ENCODE measurements around the gene DNAAF1.
A peak's percentile ranks its signal among the peaks of the same experiment; 100 is the strongest.
"Not testable (repeated sequence)": the region's sequence is repeated elsewhere in the genome, so short reads cannot be mapped to it uniquely, and the experiment has no call there.

DNAAF1 gene

DNA sequence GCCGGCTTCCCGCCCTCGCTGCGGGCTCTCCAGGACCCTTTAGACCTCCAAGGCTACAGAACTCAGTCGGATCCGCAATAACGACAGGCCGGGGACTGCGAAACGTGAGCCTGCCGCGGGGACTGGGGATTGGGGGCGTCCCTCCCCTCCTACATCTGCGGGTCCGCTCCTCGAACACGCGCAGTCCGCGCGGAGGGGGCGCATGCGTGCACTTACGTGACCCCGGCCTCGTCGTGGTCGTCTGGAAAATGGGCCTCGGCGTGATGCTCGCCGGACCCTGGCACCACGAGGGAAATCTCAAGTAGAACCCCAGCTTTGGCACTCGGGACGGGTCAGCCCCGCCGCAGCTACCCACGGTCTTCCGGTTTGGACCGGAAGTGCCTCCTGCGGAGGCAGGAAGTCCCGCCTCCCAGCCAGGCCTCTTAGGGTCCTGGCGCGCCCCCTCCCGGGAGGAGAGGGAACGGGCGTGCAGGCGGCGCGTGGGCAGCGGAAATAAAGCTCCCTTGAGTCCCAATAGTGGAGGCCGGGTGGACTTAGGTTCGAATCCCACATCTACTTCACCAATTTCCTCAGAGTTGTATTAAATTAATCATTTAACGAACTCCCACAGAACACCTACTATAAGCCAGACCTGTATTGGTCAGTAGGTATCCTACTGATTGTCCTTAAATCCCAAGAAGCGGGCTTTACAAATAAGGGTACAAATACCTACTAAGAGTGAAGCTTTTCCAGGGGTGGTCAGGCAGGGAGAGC, 41.8 kb downstream of the DNAAF1 start, which contains the start of gene TAF1C:
Gene TAF1C (minus strand): TSS at position 373 of the 753 bp plus-strand sequence. CDS start 2,069 bp downstream, outside the sequence.
- peak; percentile 57 for DNase-seq

DNA sequence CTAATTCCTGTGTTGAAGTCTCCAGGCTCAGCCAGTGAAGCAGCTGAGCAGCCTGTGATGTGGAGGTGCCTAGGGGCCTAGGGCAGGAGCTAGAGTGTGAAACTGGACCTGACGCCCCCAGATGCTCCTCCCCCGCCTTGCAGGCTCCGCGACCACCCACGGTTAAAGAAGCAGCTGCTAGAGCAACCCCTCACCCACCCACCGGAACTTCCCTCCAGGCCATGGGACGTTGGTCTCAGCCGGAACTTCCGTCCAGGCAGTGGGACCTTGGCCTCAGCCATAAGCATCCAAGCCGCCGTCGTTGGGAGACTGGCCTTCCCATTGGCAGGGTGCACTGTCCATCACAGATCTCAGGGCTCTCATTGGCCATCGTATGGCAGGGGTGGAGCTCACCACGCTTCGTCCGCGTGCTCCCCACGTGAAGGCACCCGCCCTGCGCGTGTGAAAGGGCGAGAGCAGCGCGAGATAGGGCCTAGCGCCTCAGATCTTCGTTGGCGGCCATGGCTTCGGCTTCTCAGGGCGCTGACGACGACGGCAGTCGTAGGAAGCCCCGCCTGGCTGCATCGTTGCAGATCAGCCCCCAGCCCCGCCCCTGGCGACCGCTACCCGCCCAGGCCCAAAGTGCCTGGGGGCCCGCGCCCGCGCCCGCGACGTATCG, 45.8 kb downstream of the DNAAF1 start, which contains the start of gene ADAD2:
Gene ADAD2 (plus strand): TSS at position 427 of the 658 bp plus-strand sequence. CDS start 74 bp downstream, at position 501.
- no peak for DNase-seq

DNA sequence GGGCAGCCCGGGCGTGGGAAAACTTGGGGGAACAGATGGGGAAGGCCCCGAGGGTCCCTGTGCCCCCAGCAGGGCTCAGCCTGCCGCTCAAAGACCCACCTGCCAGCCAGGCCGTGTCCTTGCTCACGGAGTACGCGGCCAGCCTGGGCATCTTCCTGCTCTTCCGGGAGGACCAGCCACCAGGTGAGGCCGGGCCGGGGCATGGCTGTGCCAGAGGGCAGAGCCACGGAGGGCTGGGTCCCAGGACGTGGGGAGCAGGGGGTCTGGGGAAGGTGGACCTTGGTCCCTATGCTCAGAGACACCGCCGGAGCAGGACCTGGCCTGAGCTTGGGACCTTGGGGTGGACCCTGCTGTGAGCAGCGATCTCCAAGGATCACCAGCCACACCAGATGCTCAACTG, 46.4 kb downstream of the DNAAF1 start:
- DNase-seq: no peak

- DNase-seq: no peak
These were observed 48.4 kb downstream of the DNAAF1 start for GRCh38 chr16:84193480-84193879.

DNA sequence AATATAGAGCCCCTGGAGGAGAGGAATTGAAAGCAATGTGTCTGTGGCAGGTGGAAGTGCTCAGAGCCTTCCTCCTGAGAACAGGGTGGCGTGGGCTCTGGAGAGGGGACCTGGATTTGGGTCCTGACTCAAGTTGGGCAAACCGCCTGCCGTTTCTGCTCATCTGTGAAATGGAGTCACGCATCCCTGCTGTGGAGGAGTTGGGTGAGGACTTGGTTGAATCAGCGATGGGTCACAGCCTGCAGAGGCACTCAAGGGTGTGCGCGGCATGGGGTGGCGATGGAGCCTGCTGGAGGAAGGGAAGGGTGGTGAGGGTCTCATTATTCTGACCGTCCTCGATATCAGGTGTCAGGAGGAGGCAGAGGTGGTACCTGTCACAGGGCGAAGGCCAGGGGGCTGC, 48.9 kb downstream of the DNAAF1 start:
- DNase-seq: no peak

GRCh38 chr16:84194470-84195200, 49.5 kb downstream of the DNAAF1 start:
- DNase-seq: no peak

GRCh38 chr16:84195201-84196093, 50.3 kb downstream of the DNAAF1 start:
- DNase-seq: no peak

DNA sequence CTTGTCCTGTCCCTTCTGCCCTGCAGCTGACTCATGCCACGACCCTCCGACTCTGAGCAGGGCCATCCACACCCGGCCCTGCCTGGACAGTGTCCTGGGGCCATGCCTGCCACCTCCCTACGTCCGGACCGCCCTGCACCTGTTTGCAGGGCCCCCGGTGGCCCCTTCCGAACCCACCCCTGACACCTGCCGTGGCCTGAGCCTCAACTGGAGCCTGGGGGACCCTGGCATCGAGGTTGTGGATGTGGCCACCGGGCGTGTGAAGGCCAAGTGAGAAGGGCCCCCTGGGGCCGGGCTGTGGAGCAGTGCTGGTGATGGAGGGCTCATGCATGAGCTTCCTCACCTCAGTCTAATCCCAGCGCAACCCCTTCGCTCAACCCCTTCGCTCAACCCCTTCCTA, 51.0 kb downstream of the DNAAF1 start:
- DNase-seq: no peak

- no peak for DNase-seq
These were observed 51.8 kb downstream of the DNAAF1 start for GRCh38 chr16:84196727-84197394.

- DNase-seq: no peak
These were observed 52.5 kb downstream of the DNAAF1 start for GRCh38 chr16:84197466-84198128.

GRCh38 chr16:84198401-84198800, 53.3 kb downstream of the DNAAF1 start:
- DNase-seq: no peak

DNA sequence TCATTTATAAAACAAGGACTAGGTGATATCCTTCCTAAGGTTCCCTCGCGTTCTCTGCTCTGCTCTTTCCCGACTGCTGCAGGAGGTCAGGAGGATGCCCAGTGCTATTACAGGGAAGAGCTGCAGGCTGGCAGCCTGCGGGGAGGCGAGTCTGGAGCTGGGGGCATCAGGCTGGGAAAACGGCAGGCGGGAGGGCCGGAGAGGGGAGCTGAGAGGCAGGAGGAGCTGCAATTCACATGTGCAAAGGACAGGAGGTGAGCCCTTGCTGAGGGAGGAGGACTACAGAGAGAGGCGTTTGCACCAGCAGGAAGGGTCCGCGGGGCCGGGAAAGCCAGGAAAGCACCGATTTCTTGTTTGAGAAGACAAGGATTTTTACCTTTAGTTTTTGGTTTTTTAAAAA, 54.0 kb downstream of the DNAAF1 start:
- no peak for DNase-seq

- DNase-seq: no peak
These were observed 54.8 kb downstream of the DNAAF1 start for GRCh38 chr16:84199861-84200260.

GRCh38 chr16:84204551-84204950, 59.4 kb downstream of the DNAAF1 start:
- not testable (repeated sequence) for DNase-seq

DNA sequence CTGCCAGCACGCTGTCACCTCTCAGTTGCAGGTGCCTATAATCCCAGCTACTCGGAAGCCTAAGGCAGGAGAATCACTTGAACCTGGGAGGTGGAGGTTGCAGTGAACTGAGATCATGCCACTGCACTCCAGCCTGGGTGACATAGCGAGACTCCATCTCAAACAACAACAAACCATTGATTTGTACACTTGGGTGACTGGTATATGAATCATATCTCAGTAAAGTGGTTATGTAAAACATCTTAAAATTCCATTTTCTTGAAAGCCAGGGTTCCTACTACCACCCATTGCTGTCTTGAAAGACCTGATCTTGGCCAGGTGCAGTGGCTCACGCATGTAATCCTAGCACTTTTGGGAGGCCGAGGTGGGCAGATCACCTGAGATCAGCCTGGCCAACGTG, 60.0 kb downstream of the DNAAF1 start:
- not testable (repeated sequence) for DNase-seq

GRCh38 chr16:84205976-84206691, 61.0 kb downstream of the DNAAF1 start:
- no peak for DNase-seq

DNA sequence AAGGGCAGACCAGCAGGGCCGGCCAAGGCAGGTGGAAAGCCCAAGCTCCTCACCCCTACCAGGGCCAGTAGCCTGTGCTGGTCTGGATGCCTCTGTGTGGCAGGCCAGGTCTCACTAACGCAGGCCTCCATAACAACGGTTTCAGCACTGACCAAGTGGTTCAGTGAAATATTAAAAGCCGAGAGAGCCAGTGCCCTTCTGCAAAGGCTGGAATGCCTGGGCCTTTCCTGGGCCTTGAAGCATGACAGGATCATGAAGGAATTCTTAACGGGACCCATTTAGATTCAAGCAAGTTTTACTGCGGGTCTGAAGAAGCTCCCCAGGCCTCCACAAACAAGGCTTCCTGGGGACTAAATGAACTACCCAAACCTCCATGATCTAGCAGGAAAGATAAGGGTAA, 62.1 kb downstream of the DNAAF1 start:
- DNase-seq: no peak

- no peak for DNase-seq
These were observed 62.8 kb downstream of the DNAAF1 start for GRCh38 chr16:84207879-84208278.

GRCh38 chr16:84209989-84210388, 64.9 kb downstream of the DNAAF1 start:
- DNase-seq: no peak

- no peak for DNase-seq
These were observed 67.0 kb downstream of the DNAAF1 start for GRCh38 chr16:84212154-84212553.

- no peak for DNase-seq
These were observed 67.5 kb downstream of the DNAAF1 start for GRCh38 chr16:84212631-84213030.

Measured in NCI-H446 treated with DMSO at 0.1 percent for 48 hours (cell line).